Brain microvascular endothelial cell (primary cell): ENCODE results near the gene SMIM36.

Experiments
- DNase-seq: peaks from one replicate; pipeline ENCODE4 v3.0.0-alpha.2; 2020
- H3K27ac ChIP-seq: fragments of 250-450 bp; sonication (Bioruptor Pico); 2 replicates; pipeline ENCODE4 v1.5.1; 2020; ENCODE audit warnings: mild to moderate bottlenecking, moderate library complexity
- H3K27me3 ChIP-seq: fragments of 250-450 bp; sonication (Bioruptor Pico); replicated peaks from 2 replicates; pipeline ENCODE4 v1.5.1; 2020; ENCODE audit warnings: mild to moderate bottlenecking
- H3K36me3 ChIP-seq: fragments of 250-450 bp; sonication (Bioruptor Pico); replicated peaks from 2 replicates; pipeline ENCODE4 v1.5.1; 2020; ENCODE audit warnings: mild to moderate bottlenecking
- H3K4me3 ChIP-seq: 2 replicates; pipeline ENCODE4 v1.5.1; 2011; ENCODE audit warnings: low read depth, mild to moderate bottlenecking, control low read depth, low read length, moderate library complexity
- in situ Hi-C: cut with HindIII; loops from 2 replicates; pipeline ENCODE4 v1.10.0; 2017; ENCODE audit warnings: low sequenced_read_pairs, low pct_ligation_motif_present
- TF ChIP-seq, protein P1 (sequence below): IDR thresholded peaks from 2 replicates; pipeline ENCODE4 v1.5.1; 2011; ENCODE audit warnings: low read depth, mild to moderate bottlenecking, moderate library complexity, low read length, control low read depth, inconsistent platforms; ENCODE audit errors: missing control alignments

The SMIM36 gene

DNA sequence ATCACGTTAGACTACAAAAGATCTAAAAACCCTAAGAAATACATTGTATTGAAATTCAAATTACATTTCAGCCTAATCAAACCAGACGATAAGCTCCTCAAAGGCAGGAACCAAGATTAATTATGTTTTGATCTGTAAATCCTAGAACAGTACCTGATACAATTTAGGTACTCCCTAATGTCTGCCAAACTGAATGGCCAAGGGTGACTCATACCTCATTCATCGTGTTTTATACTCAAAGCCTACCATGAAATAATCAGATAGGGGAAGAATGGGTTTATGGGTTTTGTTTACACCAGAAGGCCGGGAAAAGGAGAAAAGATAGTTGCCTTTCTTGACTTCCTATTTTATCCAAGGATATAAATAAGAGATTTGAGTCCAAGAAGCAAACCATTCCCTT lies 108.9 kb downstream of the SMIM36 start:
- TF ChIP-seq, protein P1, sequence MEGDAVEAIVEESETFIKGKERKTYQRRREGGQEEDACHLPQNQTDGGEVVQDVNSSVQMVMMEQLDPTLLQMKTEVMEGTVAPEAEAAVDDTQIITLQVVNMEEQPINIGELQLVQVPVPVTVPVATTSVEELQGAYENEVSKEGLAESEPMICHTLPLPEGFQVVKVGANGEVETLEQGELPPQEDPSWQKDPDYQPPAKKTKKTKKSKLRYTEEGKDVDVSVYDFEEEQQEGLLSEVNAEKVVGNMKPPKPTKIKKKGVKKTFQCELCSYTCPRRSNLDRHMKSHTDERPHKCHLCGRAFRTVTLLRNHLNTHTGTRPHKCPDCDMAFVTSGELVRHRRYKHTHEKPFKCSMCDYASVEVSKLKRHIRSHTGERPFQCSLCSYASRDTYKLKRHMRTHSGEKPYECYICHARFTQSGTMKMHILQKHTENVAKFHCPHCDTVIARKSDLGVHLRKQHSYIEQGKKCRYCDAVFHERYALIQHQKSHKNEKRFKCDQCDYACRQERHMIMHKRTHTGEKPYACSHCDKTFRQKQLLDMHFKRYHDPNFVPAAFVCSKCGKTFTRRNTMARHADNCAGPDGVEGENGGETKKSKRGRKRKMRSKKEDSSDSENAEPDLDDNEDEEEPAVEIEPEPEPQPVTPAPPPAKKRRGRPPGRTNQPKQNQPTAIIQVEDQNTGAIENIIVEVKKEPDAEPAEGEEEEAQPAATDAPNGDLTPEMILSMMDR, result no peak
- H3K36me3 ChIP-seq, result peaks cover 7% of the 10 kb centered on the region
- H3K4me3 ChIP-seq, result no peak overlapping the region
- in situ Hi-C loops, result no loop called here
- no peaks in the 10 kb centered on the region for H3K27me3 ChIP-seq
- DNase-seq, result no peak
- H3K27ac ChIP-seq, result no peak overlapping the region
